Stimulated activated CD4-positive, alpha-beta T cell treated with anti-CD3 and anti-CD28 coated beads, Interleukin-2, amount 100 ng/mL, for 4 hours (primary cell): Measurements from ENCODE around the gene IFT88.
A peak's percentile ranks its signal among the peaks of the same experiment; 100 is the strongest.

Source experiments
- DNase-seq: peaks from one replicate; pipeline ENCODE4 v3.0.0-alpha.2; 2020; ENCODE audit warnings: low read depth

IFT88 gene

GRCh38 chr13:20566468-20566897, 474 bp upstream of the IFT88 start:
- DNase-seq: peak; percentile 31

DNA sequence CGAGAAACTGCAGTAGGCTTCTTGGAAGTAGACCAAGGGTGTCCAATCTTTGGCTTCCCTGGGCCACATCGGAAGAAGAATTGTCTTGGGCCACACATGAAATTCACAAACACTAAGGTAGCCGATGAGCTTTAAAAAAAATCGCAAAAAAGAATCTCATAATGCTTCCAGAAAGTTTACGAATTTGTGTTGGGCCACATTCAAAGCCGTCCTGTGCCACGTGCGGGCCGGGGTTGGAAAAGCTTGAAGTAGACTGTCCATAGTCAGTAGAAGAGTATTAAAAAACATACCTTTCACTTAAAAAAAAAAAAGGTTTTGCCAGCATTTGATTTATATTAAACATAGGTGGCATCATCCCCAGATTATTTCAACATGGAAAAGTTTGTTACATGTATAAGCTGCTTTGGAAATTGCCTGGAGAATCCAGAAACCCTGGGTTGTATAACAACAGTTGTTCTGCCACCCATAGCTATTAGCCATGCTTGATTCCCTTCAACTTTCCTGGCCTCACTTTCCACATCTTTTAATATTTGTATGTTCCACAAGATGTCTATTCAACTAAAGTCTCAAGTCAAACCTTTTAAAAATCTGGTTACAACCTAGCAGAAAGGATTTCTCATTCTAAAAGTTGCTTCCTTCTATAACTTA, 1.0 kb downstream of the IFT88 start:
- no peak for DNase-seq

GRCh38 chr13:20570517-20570916, 3.6 kb downstream of the IFT88 start:
- DNase-seq: no peak

DNA sequence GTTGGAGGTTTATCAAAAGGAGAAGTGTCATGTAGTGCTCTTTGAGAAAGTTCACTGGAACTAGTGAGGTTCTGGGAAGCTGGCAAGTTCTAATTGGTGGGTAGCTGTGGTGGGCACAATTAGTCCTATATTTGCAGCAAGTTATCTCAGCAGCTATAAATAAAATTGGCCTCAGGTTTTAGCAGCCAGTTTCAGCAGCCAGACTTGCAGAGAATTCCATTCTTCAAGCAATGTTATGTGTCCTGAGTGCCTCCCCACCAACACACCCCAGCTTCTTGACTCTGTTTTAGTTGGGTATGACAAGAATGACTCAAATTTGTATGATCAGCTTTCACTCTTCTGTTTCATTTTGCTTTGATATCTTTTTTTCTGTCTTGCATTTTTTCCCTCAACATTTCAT, 4.7 kb downstream of the IFT88 start:
- no peak for DNase-seq

GRCh38 chr13:20573186-20573585, 6.2 kb downstream of the IFT88 start:
- DNase-seq: no peak

DNA sequence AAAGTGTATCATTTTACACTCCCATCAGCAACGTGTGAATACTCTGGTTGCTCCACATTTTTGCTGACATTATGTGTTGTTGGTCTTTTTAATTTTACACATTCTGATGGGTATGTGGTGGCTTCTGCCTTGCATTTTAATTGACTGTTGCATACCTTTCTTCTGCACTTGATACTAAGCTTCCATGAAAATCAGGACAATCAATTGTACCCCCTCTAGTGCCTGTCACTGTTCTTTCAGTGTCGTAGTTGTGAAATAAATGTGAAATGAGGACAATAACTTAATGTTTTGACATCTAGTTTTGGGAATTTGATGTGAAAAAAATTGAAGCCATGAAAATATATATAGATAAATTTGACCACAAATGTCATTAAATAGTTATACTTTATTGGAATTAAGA, 6.7 kb downstream of the IFT88 start:
- DNase-seq: no peak

GRCh38 chr13:20579191-20579590, 12.2 kb downstream of the IFT88 start:
- DNase-seq: no peak

DNA sequence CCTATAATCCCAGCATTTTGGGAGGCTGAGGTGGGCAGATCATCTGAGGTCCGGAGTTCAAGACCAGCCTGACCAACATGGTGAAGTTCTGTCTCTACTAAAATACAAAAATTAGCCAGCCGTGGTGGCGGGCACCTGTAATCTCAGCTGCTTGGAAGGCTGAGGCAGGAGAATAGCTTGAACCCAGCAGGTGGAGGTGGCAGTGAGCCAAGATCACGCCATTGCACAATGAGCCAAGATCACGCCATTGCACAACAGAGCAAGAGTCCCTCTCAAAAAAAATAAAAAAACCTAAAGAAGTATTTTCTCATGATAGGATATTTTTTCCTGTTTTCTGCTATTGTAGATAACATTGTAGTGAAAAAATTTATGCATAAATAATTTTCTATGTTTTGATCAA, 13.3 kb downstream of the IFT88 start:
- DNase-seq: no peak

DNA sequence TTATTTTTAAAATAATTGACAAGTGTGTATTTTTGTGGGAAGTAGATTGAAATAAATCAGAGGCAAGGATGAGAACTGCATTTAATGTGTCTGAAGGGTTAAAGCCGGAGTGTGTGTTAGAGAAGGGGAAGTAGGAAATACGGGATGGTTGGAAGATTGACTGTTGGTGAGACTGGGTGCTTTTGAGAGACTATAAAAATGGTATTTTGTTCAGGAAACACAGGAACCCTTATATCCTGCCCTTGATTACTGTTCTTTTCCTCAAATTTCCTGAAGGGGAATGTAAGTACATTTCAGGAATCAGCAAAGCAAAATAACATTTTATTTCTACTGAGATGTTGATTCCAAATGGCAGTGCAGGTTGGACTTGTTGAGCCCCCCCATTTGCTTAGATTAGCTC, 15.1 kb downstream of the IFT88 start:
- no peak for DNase-seq

GRCh38 chr13:20583803-20584293, 16.9 kb downstream of the IFT88 start:
- DNase-seq: no peak

DNA sequence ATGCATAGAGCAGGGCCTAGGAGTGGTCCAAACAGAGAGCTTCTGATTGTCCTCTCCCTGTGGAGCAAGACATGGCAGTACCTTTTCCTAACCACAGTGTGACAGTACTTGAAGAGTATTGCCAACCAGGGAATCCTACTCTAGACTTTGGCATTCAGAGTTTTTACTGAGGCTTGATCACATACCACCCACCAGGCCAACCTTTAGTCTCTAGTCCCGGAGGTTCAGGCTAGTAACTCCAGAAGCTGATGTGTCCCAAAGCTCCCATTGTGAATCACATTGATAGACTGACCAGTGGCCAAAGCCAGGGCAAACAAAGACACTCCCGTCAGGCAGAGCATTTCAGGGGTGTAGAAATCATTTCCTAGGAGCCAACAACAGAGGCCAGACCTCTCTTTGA, 18.4 kb downstream of the IFT88 start:
- DNase-seq: no peak

DNA sequence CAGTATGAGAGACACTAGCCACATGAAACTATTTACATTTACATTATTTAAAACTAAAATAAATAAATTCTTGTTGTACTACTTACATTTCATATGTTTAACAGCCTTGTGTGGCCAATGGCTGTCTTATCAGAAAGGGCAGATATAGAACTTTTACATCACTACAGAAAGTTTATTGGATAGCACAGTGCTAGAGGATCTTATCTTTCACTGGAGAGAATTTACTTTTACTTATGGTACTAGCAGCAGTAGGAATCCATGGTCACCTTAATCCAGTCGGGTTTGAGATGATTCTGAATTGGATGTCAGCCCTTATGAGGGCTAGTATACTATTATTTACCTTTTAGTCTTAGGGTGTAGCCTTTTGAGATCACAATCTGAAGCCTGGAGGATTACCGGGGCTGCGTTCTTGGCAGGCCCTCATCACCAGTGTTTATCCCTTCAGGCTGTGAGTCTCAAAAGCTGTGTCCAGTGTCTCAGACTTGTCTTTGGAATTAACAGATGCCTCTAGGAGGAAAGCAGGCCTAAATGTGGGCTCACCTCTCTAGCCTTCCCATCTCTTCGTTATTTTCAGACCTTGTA, 21.7 kb downstream of the IFT88 start:
- DNase-seq: no peak

GRCh38 chr13:20590561-20590960, 23.6 kb downstream of the IFT88 start:
- no peak for DNase-seq

- no peak for DNase-seq
These were observed 25.6 kb downstream of the IFT88 start for GRCh38 chr13:20592606-20593005.

DNA sequence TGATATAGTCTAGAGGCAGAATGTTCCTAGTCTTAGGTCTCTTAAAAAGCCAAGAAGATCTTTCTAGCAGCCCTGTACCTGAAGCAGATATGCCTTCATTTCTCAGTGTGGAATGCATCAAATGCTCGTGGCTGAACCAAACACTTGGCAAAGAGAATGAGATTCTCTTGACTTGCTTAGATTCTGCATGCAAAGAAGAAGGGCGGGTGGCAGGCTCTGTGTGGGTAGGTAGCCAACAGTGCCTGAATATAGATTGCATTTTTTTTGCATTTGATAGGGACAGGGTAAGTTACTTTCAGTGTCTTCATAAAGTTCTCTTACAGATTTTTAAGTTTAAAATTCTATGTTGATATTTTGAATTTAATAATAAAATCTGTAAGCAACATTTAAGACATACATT, 27.3 kb downstream of the IFT88 start:
- DNase-seq: no peak

DNA sequence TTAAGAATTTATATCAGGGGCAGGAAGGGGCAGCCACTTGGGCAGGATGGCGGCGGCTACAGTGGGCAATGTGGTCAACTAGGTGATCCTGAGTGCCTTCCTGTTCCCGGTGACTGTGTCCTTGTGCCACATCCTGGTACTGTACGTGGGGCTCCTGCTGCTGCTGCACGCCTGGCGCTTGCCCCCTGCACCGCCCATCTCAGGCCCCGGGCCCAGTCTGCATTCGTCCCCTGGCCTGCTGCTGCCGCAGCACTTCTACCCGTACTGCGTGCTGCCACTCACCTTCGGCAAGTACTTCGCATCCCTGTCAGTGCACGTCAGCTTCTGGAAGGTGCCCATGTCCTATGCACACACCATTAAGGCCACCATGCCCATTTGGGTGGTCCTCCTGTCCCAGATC, 40.1 kb downstream of the IFT88 start:
- no peak for DNase-seq

GRCh38 chr13:20608438-20609020, 41.6 kb downstream of the IFT88 start:
- DNase-seq: no peak

DNA sequence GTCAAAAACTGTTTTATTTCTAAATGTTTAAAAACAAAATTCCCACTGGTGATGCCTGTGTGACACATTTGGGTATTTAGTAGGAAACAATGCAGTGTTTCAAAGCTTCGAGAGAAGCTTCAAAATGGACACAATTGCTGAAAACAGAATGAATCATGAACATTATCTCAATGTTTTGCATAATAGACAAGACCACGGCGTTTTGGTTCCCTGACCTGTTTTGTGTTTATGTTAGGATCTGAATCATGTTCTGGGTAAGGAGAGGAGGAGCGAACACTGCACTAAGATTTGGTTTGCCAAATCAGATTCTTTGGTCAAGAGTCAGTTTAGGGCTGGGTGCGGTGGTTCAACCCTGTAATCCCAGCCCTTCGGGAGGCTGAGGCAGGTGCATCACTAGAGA, 42.2 kb downstream of the IFT88 start:
- DNase-seq: no peak

DNA sequence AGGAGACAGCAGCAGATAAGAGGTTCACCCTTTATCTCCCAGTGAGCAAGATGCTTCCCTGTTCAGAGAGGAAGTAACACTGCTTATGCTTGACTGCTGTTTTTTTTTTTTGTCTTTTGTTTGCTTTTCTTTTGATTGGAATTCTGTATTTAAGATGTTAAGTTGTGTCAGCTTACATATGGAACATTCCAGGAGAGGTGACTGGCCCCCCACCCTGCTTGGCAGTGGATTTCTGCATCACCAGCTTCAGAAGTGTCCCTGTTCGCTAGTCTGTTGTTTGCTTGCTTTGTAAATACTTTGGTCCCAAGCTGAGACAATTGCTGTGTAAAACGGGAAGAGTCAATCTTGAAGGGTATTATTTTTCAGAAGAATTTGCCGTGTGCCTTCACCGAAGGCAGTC, 43.0 kb downstream of the IFT88 start:
- no peak for DNase-seq

GRCh38 chr13:20616059-20616797, 49.3 kb downstream of the IFT88 start:
- no peak for DNase-seq

- no peak for DNase-seq
These were observed 56.0 kb downstream of the IFT88 start for GRCh38 chr13:20623000-20623399.

- no peak for DNase-seq
These were observed 57.3 kb downstream of the IFT88 start for GRCh38 chr13:20624213-20624612.

GRCh38 chr13:20633802-20634201, 66.8 kb downstream of the IFT88 start:
- no peak for DNase-seq
